ENCODE measurements around the gene INAVA.

DNA sequence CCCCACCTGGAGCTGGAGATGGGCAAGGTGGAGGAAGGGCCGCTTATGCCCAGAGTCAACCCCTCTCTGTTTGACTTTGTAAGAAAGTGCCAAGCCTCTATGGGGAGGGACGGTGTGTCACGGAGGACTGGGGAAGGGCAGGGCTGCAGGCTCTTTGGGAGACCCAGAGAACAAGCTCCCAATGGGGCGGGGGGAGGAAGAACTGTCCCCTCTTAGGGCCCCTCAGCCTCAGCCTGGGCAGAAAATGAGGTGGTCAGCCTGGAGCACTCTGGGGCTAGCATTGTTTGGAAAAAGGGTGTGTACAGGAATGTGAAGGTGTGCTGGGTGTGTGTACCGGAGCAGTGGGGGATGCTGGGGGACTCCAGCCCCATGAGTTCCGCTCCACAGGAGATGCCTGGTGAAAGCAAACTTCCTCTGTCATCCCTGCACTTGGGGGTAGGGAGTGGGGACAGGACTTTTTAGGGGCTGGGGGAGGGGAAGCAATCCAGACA lies 1.2 kb upstream of the INAVA start:
- TF ChIP-seq CTCF (IDR thresholded peaks at IDR 0.05; ENCODE audit: low read length) (no peak), EZH2 (optimal IDR thresholded peaks at IDR 0.05; ENCODE audit: low read depth, low read length) (no peak), EZH2phosphoT487 (IDR thresholded peaks at IDR 0.05; ENCODE audit: low read length) (no peak)

All from MM.1S (cell line).